CD4-positive, alpha-beta T cell treated with Interleukin-15 for 4 hours (primary cell): ENCODE measurements around the gene CANX.
"Not testable (repeated sequence)": the region's sequence is repeated elsewhere in the genome, so short reads cannot be mapped to it uniquely, and the experiment has no call there.

ENCODE experiments used
- DNase-seq: peaks from one replicate; pipeline ENCODE4 v3.0.0-alpha.2; 2020; ENCODE audit warnings: low spot score

CANX gene

GRCh38 chr5:179698935-179699615 lies at the start of gene CANX:
Gene CANX (plus strand): TSS chr5:179698967. CDS start chr5:179705682, 6,715 bp downstream.
- peak; percentile 14 for DNase-seq

GRCh38 chr5:179649166-179649703 lies 49.5 kb upstream of the CANX start:
- not testable (repeated sequence) for DNase-seq

- DNase-seq, result not testable (repeated sequence)
These were observed 48.5 kb upstream of the CANX start for GRCh38 chr5:179650245-179650644.

GRCh38 chr5:179653135-179653534 lies 45.6 kb upstream of the CANX start:
- not testable (repeated sequence) for DNase-seq

GRCh38 chr5:179657302-179658178 lies 41.2 kb upstream of the CANX start:
- not testable (repeated sequence) for DNase-seq

- DNase-seq, result not testable (repeated sequence)
These were observed 40.4 kb upstream of the CANX start for GRCh38 chr5:179658179-179658856.

- DNase-seq, result not testable (repeated sequence)
These were observed 37.1 kb upstream of the CANX start for GRCh38 chr5:179661647-179662046.

GRCh38 chr5:179668391-179668790 lies 30.4 kb upstream of the CANX start:
- peak; percentile 40 for DNase-seq

GRCh38 chr5:179678223-179679013 lies 20.3 kb upstream of the CANX start:
- peak; percentile 94 for DNase-seq

GRCh38 chr5:179679014-179679674 lies 19.6 kb upstream of the CANX start:
- peak; percentile 79 for DNase-seq

GRCh38 chr5:179680014-179680779 lies 18.6 kb upstream of the CANX start:
- DNase-seq, result no peak

GRCh38 chr5:179680780-179681401 lies 17.9 kb upstream of the CANX start, which contains the start of gene CBY3:
Gene CBY3 (minus strand): TSS chr5:179681034. CDS start chr5:179680918, 116 bp downstream.
- no peak for DNase-seq

- DNase-seq, result not testable (repeated sequence)
These were observed 9.6 kb upstream of the CANX start for GRCh38 chr5:179689212-179689611.

- no peak for DNase-seq
These were observed 4.2 kb upstream of the CANX start for GRCh38 chr5:179694561-179694960.

- DNase-seq, result no peak
These were observed 2.2 kb upstream of the CANX start for GRCh38 chr5:179696603-179697002.

GRCh38 chr5:179697108-179697507 lies 1.7 kb upstream of the CANX start:
- no peak for DNase-seq

- DNase-seq, result not testable (repeated sequence)
These were observed 1.2 kb upstream of the CANX start for GRCh38 chr5:179697543-179697942.

- peak; percentile 99 for DNase-seq
These were observed 503 bp upstream of the CANX start for GRCh38 chr5:179697993-179698934.
